ENCODE results near the gene ARHGAP35. TPM values are rescaled to one million over a fixed set of nuclear protein-coding genes. Genes with fewer than 3 reads are reported as not detected.
A peak's percentile ranks its signal among the peaks of the same experiment; 100 is the strongest.

Gene ARHGAP35
- total RNA-seq (ENCODE audit: low replicate concordance) = 54.1 and 72.3 TPM in 2 replicates
- long read RNA-seq, partial matches to known transcripts = 0 of 2 reads
- long read RNA-seq, other reads (novel, unspliced or antisense) = 2 of 2 reads

DNA sequence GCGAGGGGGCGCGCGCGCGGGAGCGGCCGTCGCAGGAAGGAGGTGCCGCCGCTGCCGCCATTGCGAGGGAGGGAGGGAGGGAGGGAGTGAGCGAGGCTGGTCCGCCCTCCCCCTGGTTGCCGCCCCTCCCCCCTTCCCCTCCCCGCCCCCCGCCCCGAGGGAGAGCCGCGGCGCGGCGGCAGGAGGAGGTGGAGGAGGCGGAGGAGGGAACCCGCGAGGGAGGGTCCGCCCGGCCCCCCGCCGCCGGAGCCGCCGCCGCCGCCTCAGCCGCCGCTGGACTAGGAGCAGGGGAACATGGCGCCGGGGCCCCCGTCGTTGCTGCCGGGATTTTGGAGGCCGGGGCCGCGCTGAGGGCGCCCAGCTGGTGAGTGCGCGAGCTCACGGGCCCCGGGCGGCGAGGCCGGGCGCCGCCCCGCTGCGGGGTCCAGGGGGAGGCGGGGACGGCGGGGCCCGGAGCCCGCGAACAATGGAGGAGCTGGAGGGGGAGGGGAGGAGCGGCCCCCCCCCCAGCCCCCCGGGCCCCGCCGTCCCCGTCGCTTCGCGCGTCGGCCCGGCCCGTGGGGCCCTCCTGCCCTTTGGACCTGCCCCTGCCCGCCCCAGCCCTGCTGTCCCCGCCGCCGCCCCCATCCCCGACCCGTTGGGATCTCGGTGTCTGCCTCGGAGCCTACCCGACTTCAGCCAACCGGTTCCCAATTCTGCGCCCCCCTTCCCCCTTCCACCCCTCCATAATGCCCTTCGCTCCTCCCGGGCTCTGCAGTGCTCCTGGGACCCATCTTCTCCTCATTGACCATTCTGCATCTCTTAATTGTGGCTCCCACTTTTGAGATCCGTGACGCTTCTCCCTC is at the start of gene ARHGAP35:
Gene ARHGAP35 (plus strand): TSS at position 152 of the 845 bp plus-strand sequence. CDS start 57,679 bp downstream, outside the sequence.
- no peaks in the 10 kb centered on the region for H3K9me3 Mint-ChIP-seq
- H3K27me3 Mint-ChIP-seq = no peaks in the 10 kb centered on the region
- peak within 1 kb of the TSS; percentile 84 for H3K27ac Mint-ChIP-seq
- H3K36me3 Mint-ChIP-seq = peaks cover 4% of the 10 kb centered on the region
- peak within 1 kb of the TSS; percentile 84 for H3K4me3 Mint-ChIP-seq
- H3K4me1 Mint-ChIP-seq (ENCODE audit: unreplicated experiment) = peaks cover 13% of the 10 kb centered on the region
- DNase-seq (ENCODE audit: extremely low spot score, unreplicated experiment) = no peak
- TF ChIP-seq, protein P1, sequence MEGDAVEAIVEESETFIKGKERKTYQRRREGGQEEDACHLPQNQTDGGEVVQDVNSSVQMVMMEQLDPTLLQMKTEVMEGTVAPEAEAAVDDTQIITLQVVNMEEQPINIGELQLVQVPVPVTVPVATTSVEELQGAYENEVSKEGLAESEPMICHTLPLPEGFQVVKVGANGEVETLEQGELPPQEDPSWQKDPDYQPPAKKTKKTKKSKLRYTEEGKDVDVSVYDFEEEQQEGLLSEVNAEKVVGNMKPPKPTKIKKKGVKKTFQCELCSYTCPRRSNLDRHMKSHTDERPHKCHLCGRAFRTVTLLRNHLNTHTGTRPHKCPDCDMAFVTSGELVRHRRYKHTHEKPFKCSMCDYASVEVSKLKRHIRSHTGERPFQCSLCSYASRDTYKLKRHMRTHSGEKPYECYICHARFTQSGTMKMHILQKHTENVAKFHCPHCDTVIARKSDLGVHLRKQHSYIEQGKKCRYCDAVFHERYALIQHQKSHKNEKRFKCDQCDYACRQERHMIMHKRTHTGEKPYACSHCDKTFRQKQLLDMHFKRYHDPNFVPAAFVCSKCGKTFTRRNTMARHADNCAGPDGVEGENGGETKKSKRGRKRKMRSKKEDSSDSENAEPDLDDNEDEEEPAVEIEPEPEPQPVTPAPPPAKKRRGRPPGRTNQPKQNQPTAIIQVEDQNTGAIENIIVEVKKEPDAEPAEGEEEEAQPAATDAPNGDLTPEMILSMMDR (conservative IDR thresholded peaks at IDR 0.05) = no peak

DNA sequence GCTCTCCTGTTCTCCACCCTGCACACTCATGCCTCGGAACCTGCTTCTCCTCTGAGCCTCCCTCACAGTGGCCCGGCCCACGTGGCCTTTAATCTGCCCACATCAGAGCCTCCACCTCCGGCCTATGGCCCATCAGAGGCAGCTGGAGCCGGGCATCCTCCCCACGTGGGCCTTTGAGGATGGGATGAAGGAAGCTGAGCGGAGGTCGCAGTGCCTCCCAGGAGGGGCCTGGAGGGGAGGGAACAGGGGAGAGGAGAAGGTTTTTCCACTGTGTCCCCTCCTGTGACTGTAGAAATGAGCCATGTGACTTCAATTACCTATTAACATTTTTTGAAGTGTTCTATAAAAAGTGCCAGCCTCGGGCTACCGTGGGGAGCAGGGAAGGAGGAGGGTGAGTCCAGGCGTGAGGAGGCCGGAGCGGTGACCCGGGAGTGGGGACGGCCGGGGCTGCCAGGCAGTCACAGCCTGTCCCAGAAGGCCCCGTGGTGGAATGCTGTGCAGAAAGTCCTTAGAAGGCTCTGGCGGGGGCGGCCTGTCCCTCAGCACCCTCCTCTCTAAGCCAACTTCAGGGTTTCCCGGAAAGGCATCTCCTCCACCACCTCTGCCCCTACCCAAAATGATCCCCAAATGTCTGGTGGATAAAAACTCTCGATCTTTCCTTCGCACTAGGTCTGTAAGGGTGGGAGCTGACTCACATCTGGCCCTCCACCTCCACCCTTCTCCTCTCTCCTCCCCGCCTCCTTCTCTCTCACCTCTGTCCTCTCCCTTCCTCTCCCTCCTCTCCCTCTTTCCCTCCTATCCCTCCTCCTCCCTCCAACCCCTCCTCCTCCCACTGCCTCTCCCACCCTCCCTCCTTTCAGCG is 47.6 kb upstream of the ARHGAP35 start:
- Mint-ChIP-seq H3K27ac (no peak overlapping the region), H3K27me3 (no peaks in the 10 kb centered on the region), H3K36me3 (no peaks in the 10 kb centered on the region), H3K9me3 (no peaks in the 10 kb centered on the region), H3K4me1 (ENCODE audit: unreplicated experiment) (peaks cover 12% of the 10 kb centered on the region), H3K4me3 (no peak overlapping the region)
- TF ChIP-seq, protein P1 (conservative IDR thresholded peaks at IDR 0.05) = no peak
- DNase-seq (ENCODE audit: extremely low spot score, unreplicated experiment) = no peak

DNA sequence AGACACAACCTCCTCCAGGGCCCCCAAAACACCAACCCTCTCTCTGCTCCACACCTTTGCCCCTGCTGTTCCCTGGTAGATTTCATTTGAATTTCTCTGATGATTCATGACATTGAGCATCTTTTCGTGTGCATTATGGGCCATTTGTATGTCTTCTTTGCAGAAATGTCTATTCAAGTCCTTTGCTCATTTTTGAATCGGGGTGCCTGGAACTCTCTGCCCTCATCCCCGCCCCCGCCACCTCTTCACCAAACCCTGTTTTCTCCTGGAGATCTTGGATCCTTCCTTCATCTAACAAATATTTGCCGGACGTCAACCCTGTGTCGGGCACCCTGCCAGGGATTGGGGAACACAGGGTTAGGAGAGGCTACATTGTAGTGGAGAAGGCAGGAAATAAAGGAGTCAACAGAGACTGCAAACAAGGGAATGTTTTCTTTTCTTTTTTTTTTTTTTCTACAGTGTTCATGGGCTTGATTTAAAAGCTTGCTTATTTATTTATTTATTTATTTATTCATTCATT is 46.9 kb upstream of the ARHGAP35 start:
- TF ChIP-seq, protein P1 (conservative IDR thresholded peaks at IDR 0.05) = no peak
- no peak overlapping the region for H3K27ac Mint-ChIP-seq
- no peak overlapping the region for H3K4me3 Mint-ChIP-seq
- DNase-seq (ENCODE audit: extremely low spot score, unreplicated experiment) = no peak
- no peaks in the 10 kb centered on the region for H3K27me3 Mint-ChIP-seq
- no peaks in the 10 kb centered on the region for H3K9me3 Mint-ChIP-seq
- H3K4me1 Mint-ChIP-seq (ENCODE audit: unreplicated experiment) = peaks cover 12% of the 10 kb centered on the region
- H3K36me3 Mint-ChIP-seq = no peaks in the 10 kb centered on the region

DNA sequence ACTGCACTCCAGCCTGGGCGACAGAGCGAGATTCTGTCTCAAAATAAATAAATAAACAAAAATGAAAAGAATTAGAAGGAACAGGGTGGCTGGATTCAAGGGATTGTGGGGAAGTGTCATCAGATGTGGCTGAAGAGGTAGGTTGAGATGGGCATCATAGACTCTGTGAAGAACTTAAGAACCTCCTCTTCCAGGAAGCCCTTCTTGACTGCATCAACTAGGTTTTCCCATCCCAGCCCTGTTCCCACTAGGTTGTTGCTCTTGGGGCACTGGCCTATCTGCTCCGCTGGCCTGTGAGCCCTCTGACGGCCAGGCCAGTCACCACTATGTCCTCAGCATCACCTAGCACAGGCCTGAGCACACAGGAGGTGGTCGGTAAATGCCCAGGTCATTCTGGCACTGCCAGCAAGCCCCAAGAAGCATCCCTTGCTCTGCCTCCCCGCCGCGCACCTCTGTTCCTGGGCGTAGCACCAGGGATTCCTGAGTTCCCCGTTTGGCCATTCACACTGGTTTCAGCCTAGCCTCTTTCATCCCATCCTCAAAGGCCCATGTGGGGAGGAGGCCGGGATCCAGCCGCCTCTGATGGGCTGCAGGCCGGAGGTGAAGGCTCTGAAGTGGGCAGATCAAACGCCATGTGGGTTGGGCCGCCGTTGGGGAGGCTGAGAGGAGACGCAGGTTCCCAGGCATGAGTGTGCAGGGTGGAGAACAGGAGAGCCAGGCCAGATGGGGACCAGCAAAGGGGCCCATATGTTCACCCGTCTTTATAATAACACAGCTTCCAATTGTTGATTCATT is 44.8 kb upstream of the ARHGAP35 start:
- peaks cover 25% of the 10 kb centered on the region for H3K4me1 Mint-ChIP-seq (ENCODE audit: unreplicated experiment)
- DNase-seq (ENCODE audit: extremely low spot score, unreplicated experiment) = no peak
- H3K27ac Mint-ChIP-seq = no peak overlapping the region
- no peaks in the 10 kb centered on the region for H3K36me3 Mint-ChIP-seq
- H3K9me3 Mint-ChIP-seq = no peaks in the 10 kb centered on the region
- no peaks in the 10 kb centered on the region for H3K27me3 Mint-ChIP-seq
- TF ChIP-seq, protein P1 (conservative IDR thresholded peaks at IDR 0.05) = no peak
- no peak overlapping the region for H3K4me3 Mint-ChIP-seq

DNA sequence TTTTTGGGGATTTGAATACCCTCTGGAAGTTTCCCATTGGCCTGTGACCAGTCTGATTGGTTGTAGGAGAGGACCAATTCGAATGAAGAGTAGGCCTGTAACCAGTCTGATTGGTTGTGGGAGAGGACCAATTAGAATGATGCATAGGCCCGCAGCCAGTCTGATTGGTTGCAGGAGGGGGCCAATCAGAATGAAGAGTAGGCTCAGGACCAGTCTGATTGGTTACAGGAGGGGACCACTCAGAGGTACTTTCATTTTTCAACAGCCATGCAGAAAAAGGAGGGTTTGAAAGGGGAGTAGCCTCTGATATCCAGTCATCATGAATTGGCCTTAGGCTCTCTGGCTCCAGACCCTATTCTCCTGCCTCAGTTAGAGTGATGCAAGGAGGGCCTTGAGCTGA is 42.0 kb upstream of the ARHGAP35 start:
- no peak overlapping the region for H3K27ac Mint-ChIP-seq
- H3K27me3 Mint-ChIP-seq = no peaks in the 10 kb centered on the region
- TF ChIP-seq, protein P1 (conservative IDR thresholded peaks at IDR 0.05) = no peak
- H3K4me3 Mint-ChIP-seq = no peak overlapping the region
- no peaks in the 10 kb centered on the region for H3K9me3 Mint-ChIP-seq
- no peaks in the 10 kb centered on the region for H3K36me3 Mint-ChIP-seq
- H3K4me1 Mint-ChIP-seq (ENCODE audit: unreplicated experiment) = peaks cover 20% of the 10 kb centered on the region
- no peak for DNase-seq (ENCODE audit: extremely low spot score, unreplicated experiment)
